HG02610 (cell line): ENCODE measurements around the gene KLHL22.
"Not testable (repeated sequence)": the region's sequence is repeated elsewhere in the genome, so short reads cannot be mapped to it uniquely, and the experiment has no call there.

Source experiments
- ATAC-seq: cut with Tn5 transposase; IDR thresholded peaks from one replicate; pipeline ENCODE4 v1.9.1; 2021; ENCODE audit warnings: mild to moderate bottlenecking, moderate library complexity; ENCODE audit not compliant: unreplicated experiment

Gene KLHL22

DNA sequence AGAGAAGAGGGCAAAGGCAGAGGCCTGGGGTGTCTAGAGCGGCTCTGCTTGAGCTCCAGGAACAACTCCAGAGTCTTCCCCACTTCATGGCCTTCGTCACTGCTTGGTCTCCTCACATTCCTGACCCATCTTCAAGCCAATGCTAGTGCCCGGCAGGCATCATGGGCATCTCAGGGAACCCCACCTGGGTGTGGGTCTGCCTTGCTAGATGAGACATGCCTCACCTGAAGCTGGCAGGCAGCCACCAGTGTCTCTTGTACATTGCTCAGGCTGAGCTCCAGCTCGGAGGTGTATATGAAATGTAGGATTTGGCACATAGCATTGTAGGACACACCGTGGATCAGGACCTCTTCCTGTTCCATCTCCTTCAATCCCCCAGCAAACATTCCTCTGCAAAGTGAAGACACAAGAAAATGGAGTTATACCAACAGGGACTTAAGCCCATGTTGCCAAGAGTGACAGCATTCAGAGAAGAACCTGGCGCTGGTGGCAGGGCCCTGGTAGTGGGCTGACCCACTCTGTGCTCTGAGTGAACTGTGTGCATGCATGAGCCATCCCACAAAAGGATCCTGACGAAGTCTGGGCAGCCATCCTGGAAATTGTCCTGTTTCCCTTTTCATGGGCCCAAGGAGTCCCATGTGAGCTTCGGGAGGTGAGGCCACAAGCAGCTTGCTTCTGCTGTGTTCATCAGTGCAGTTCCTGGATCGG, 24.3 kb downstream of the KLHL22 start:
- no peak for ATAC-seq

DNA sequence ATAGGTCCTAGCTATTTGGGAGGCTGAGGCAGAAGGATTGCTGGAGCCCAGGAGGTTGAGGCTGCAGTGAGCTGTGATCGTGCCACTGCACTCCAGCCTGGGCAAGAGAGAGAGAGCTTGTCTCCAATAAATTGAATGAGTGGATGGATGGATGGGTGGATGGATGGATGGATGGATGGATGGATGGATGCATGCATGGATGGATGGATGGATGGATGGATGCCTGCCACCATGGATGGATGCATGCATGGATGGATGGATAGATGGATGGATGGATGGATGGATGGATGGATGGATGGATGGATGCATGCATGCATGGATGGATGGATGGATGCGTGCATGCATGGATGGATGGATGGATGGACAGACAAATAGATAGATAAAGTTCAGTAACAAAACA, 25.1 kb downstream of the KLHL22 start:
- not testable (repeated sequence) for ATAC-seq

- no peak for ATAC-seq
Measured at GRCh38 chr22:20469110-20469868, 26.3 kb downstream of the KLHL22 start.

- ATAC-seq = no peak
Measured at GRCh38 chr22:20466659-20467379, 28.8 kb downstream of the KLHL22 start.

GRCh38 chr22:20465759-20466077, 29.9 kb downstream of the KLHL22 start:
- no peak for ATAC-seq

DNA sequence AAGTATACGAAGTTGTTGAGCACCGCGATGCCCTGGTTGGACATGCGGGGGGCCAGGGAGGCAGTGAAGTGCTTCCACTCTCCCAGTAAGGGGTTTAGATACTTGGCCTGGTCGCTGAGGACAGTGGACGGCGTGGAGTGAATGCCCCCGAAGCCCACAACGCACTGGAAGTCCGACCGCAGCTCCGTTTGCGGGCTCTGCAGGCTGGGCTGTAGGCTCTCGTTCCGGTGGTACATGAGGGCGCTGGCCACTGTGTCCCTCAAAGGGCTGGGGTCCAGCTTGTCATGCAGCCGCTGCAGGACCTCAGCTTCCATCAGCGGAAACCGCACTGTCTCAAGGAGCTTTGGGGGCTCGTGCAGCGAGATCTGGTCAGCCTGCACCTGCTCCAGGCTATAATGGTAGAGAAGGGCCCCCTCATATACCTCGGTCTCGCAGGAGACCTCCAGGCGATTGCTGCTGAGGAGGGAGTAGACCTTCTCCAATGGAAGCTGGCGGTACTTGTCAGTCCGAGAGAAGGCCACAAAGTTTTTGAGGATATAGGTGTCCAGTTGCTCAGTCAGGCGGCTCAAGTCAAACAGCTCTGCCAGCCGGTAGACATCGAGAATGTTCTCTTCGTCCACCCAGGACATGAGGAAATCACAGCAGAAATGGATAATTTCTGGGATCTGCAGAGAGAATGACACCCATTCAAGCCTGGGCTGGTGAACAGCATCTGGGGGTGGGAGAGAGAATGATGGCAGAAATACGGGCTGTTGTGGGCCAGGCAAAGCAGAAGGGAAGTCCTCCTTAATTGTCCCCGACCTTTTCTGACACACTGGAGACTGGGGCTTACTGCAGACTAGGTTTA, 30.5 kb downstream of the KLHL22 start:
- ATAC-seq = no peak

GRCh38 chr22:20464096-20464614, 31.4 kb downstream of the KLHL22 start:
- no peak for ATAC-seq

- no peak for ATAC-seq
Measured at GRCh38 chr22:20463324-20464095, 32.1 kb downstream of the KLHL22 start.

GRCh38 chr22:20459862-20460261, 35.7 kb downstream of the KLHL22 start:
- ATAC-seq = no peak

DNA sequence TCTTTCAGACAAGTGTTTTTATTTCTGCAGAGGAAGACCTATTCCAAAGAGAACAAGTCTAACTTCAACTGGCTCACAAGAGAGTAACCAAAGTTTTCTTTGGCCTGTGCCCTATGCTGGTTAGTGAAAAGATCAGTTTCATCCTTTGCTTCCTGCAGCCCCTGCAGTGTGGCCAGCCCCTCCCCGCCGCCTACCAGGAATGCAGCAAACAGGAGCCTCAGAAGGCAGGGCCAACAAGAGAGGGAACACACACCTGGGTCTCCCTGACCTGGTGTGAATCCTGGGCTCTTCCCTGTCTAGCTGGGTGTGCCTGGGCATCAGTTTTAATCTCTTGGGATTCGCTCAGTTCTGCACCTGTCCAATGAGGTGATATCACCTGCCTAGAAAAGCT, 36.4 kb downstream of the KLHL22 start:
- ATAC-seq = no peak

DNA sequence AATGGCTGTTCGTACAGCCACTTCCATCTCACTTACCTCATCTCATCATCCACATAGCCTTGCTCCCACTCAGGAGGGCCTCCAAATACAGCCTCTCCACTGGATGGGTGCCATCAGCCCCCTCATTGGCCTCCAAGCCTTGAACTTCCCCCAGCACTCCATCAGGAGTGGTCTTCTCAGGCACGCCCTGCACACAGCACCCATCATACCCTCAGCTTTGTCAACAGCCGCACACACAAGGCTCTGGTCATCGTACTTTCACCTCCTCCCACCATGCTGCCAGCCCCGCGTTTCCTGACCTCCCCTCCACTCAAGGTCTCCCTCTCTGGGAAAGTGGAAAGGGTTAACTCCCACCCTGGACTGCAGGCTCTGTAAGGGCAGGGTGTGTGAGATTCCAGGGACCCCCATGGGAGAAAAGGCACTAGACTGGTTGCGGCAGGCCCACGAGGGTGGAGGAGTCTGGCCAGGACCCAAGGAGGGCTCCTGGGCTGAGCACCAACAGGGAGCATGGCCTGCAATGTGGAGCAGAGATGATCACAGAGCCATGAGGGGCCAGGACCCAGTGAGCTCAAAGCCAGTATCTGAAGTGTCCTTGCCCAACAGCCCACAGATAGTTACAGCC, 37.0 kb downstream of the KLHL22 start:
- no peak for ATAC-seq

- no peak for ATAC-seq
Measured at GRCh38 chr22:20457506-20458240, 37.9 kb downstream of the KLHL22 start.

- no peak for ATAC-seq
Measured at GRCh38 chr22:20456722-20457076, 38.9 kb downstream of the KLHL22 start.

GRCh38 chr22:20456064-20456721, 39.4 kb downstream of the KLHL22 start:
- no peak for ATAC-seq

GRCh38 chr22:20455709-20456063, 39.9 kb downstream of the KLHL22 start:
- no peak for ATAC-seq

DNA sequence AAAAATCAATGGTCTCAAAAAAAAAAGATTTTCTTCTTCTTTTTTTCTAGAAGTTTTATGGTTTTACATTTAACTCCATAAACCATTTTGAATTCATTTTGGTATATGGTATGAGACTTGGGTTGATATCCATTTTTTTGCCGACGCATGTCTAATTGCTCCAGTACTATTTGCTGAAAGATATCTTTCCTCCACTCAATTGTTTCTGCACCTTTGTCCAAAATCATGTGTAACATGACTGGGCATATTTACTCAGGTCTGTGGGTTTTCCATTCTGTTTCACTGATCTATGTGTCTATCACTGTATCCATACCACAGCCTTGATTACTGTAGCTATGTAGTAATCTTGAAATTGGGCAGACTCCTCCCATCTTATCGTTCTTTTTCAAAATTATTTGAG, 42.4 kb downstream of the KLHL22 start:
- ATAC-seq = no peak

- no peak for ATAC-seq
Measured at GRCh38 chr22:20451920-20452319, 43.7 kb downstream of the KLHL22 start.

DNA sequence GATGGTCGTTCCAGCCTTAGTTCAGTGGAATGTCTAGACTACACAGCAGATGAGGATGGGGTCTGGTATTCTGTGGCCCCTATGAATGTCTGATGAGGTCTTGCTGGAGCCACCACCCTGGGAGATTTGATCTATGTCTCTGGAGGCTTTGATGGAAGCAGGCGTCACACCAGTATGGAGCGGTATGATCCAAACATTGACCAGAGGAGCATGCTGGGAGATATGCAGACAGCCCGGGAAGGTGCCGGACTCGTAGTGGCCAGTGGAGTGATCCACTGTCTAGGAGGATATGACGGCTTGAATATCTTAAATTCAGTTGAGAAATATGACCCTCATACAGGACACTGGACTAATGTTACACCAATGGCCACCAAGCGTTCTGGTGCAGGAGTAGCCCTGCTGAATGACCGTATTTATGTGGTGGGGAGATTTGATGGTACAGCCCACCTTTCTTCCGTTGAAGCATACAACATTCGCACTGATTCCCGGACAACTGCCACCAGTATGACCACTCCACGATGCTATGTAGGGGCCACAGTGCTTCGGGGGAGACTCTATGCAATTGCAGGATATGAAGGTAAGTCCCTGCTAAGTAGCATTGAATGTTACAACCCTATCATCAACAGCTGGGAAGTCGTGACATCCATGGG, 44.3 kb downstream of the KLHL22 start:
- not testable (repeated sequence) for ATAC-seq
